ENCODE results near the gene ACSS1. TPM values are rescaled to one million over a fixed set of nuclear protein-coding genes. Genes with fewer than 3 reads are reported as not detected.

Gene ACSS1
- total RNA-seq, 1 donor: 1.4 TPM

GRCh38 chr20:25021336-25021735, 36.6 kb downstream of the ACSS1 start:
- no peak for DNase-seq (ENCODE audit: insufficient read length, low spot score, missing footprints)

GRCh38 chr20:25020901-25021301, 37.0 kb downstream of the ACSS1 start:
- no peaks in the 10 kb centered on the region for H3K79me2 ChIP-seq (ENCODE audit: insufficient read depth, low read length)
- no peak overlapping the region for H2AFZ ChIP-seq (ENCODE audit: low read length)
- H3K36me3 ChIP-seq (ENCODE audit: insufficient read depth, low read length): no peaks in the 10 kb centered on the region
- no peaks in the 10 kb centered on the region for H3K9me3 ChIP-seq (ENCODE audit: low read depth, low read length)
- no peak overlapping the region for H3K27ac ChIP-seq (ENCODE audit: low read depth, low read length)
- H3K27me3 ChIP-seq (ENCODE audit: insufficient read depth, low read length): no peaks in the 10 kb centered on the region
- no peaks in the 10 kb centered on the region for H3K4me1 ChIP-seq (ENCODE audit: insufficient read depth, low read length)
- TF ChIP-seq CTCF (IDR thresholded peaks at IDR 0.05; ENCODE audit: extremely low read depth, low read depth, low read length): no peak
- DNase-seq (ENCODE audit: insufficient read length, low spot score, missing footprints): no peak
- no peak overlapping the region for H3K4me2 ChIP-seq (ENCODE audit: insufficient read depth, low read length)
- H4K20me1 ChIP-seq (ENCODE audit: insufficient read depth, low read length): peaks cover under 1% of the 10 kb centered on the region
- H3K4me3 ChIP-seq (ENCODE audit: insufficient read depth, low read length): no peak overlapping the region

More at GRCh38 chr20:25021336-25021735, 36.6 kb downstream of the ACSS1 start:
- Histone ChIP-seq H3K27me3 (ENCODE audit: insufficient read depth, low read length) (no peaks in the 10 kb centered on the region), H3K4me1 (ENCODE audit: insufficient read depth, low read length) (no peaks in the 10 kb centered on the region), H3K4me3 (ENCODE audit: insufficient read depth, low read length) (no peak overlapping the region), H3K4me2 (ENCODE audit: insufficient read depth, low read length) (no peak overlapping the region), H3K9me3 (ENCODE audit: low read depth, low read length) (no peaks in the 10 kb centered on the region), H3K27ac (ENCODE audit: low read depth, low read length) (no peak overlapping the region), H3K36me3 (ENCODE audit: insufficient read depth, low read length) (no peaks in the 10 kb centered on the region), H4K20me1 (ENCODE audit: insufficient read depth, low read length) (peaks cover 5% of the 10 kb centered on the region), H3K79me2 (ENCODE audit: insufficient read depth, low read length) (no peaks in the 10 kb centered on the region), H2AFZ (ENCODE audit: low read length) (no peak overlapping the region)
- TF ChIP-seq CTCF (IDR thresholded peaks at IDR 0.05; ENCODE audit: extremely low read depth, low read depth, low read length): no peak

GRCh38 chr20:25020345-25020744, 37.6 kb downstream of the ACSS1 start:
- no peak overlapping the region for H3K4me3 ChIP-seq (ENCODE audit: insufficient read depth, low read length)
- TF ChIP-seq CTCF (IDR thresholded peaks at IDR 0.05; ENCODE audit: extremely low read depth, low read depth, low read length): no peak
- no peaks in the 10 kb centered on the region for H3K4me1 ChIP-seq (ENCODE audit: insufficient read depth, low read length)
- H3K79me2 ChIP-seq (ENCODE audit: insufficient read depth, low read length): no peaks in the 10 kb centered on the region
- H4K20me1 ChIP-seq (ENCODE audit: insufficient read depth, low read length): no peaks in the 10 kb centered on the region
- no peak overlapping the region for H2AFZ ChIP-seq (ENCODE audit: low read length)
- no peaks in the 10 kb centered on the region for H3K27me3 ChIP-seq (ENCODE audit: insufficient read depth, low read length)
- no peaks in the 10 kb centered on the region for H3K36me3 ChIP-seq (ENCODE audit: insufficient read depth, low read length)
- H3K9me3 ChIP-seq (ENCODE audit: low read depth, low read length): no peaks in the 10 kb centered on the region
- no peak for DNase-seq (ENCODE audit: insufficient read length, low spot score, missing footprints)
- H3K4me2 ChIP-seq (ENCODE audit: insufficient read depth, low read length): no peak overlapping the region
- H3K27ac ChIP-seq (ENCODE audit: low read depth, low read length): no peak overlapping the region

- H3K79me2 ChIP-seq (ENCODE audit: insufficient read depth, low read length): no peaks in the 10 kb centered on the region
- no peaks in the 10 kb centered on the region for H3K9me3 ChIP-seq (ENCODE audit: low read depth, low read length)
- no peaks in the 10 kb centered on the region for H4K20me1 ChIP-seq (ENCODE audit: insufficient read depth, low read length)
- H2AFZ ChIP-seq (ENCODE audit: low read length): no peak overlapping the region
- no peaks in the 10 kb centered on the region for H3K27me3 ChIP-seq (ENCODE audit: insufficient read depth, low read length)
- no peak overlapping the region for H3K4me2 ChIP-seq (ENCODE audit: insufficient read depth, low read length)
- TF ChIP-seq CTCF (IDR thresholded peaks at IDR 0.05; ENCODE audit: extremely low read depth, low read depth, low read length): no peak
- no peaks in the 10 kb centered on the region for H3K4me1 ChIP-seq (ENCODE audit: insufficient read depth, low read length)
- no peaks in the 10 kb centered on the region for H3K36me3 ChIP-seq (ENCODE audit: insufficient read depth, low read length)
- no peak overlapping the region for H3K27ac ChIP-seq (ENCODE audit: low read depth, low read length)
- no peak for DNase-seq (ENCODE audit: insufficient read length, low spot score, missing footprints)
- H3K4me3 ChIP-seq (ENCODE audit: insufficient read depth, low read length): no peak overlapping the region
Observed at GRCh38 chr20:25019381-25020155, 38.4 kb downstream of the ACSS1 start.
